Transverse colon (tissue), 4 donors: ENCODE results near the gene GDNF. TPM values are rescaled to one million over a fixed set of nuclear protein-coding genes. Genes with fewer than 3 reads are reported as not detected.

Source experiments
- DNase-seq: peaks from one replicate; pipeline ENCODE4 v3.0.0-alpha.2; 2019
- H3K27ac ChIP-seq, 4 donors: fragments of 200-600 bp; sonication (generic); 2 replicates each; pipeline ENCODE4 v1.5.1; 2016 to 2018; ENCODE audit warnings: inconsistent platforms in 4 of 4
- H3K27me3 ChIP-seq: fragments of 200-600 bp; sonication (generic); 2 replicates; pipeline ENCODE4 v1.5.1; 2017; ENCODE audit warnings: inconsistent platforms
- H3K36me3 ChIP-seq, 4 donors: fragments of 200-600 bp; sonication (generic); 2 replicates each; pipeline ENCODE4 v1.5.1; 2017 to 2019; ENCODE audit warnings: inconsistent platforms in 4 of 4
- H3K4me1 ChIP-seq, 4 donors: fragments of 200-600 bp; sonication (generic); 2 replicates each; pipeline ENCODE4 v1.5.1; 2017 to 2020; ENCODE audit warnings: inconsistent platforms in 4 of 4
- H3K4me3 ChIP-seq, 4 donors: fragments of 200-600 bp; sonication (generic); 1 replicate in 1 of 4; 2 replicates in 3 of 4; pipeline versions ENCODE4 v1.5.1 to v1.6.1; 2017 to 2019; ENCODE audit warnings: inconsistent platforms in 4 of 4
- H3K9me3 ChIP-seq, 2 donors: fragments of 200-600 bp; sonication (generic); 2 replicates each; pipeline ENCODE4 v1.5.1; 2017 to 2019; ENCODE audit warnings: inconsistent platforms in 2 of 2
- CTCF ChIP-seq, 5 experiments: fragments of 200-600 bp in 3 of 5; fragments of 450-650 bp in 2 of 5; sonication (generic) in 3 of 5; IDR thresholded peaks; 1 replicate in 2 of 5; 2 replicates in 3 of 5; pipeline ENCODE4 v1.5.1; 2016 to 2017; ENCODE audit warnings: antibody characterized with exemption in 5 of 5, inconsistent platforms in 3 of 5, mild to moderate bottlenecking in 2 of 5, moderate library complexity in 1 of 5
- EP300 ChIP-seq: sonication (generic); formaldehyde crosslinking; IDR thresholded peaks from one replicate; pipeline ENCODE4 v1.6.1; 2017; ENCODE audit warnings: antibody characterized with exemption, low read depth
- POLR2A ChIP-seq: fragments of 450-650 bp; IDR thresholded peaks from one replicate; pipeline ENCODE4 v1.6.1; 2016; ENCODE audit warnings: antibody characterized with exemption, mild to moderate bottlenecking, moderate library complexity
- POLR2AphosphoS5 ChIP-seq, 3 donors: sonication (generic); formaldehyde crosslinking; IDR thresholded peaks; one replicate each; pipeline ENCODE4 v1.6.1; 2016; ENCODE audit warnings: antibody characterized with exemption in 3 of 3
- WGBS, 2 donors: methylation state at CpG; one replicate each; pipeline ENCODE4 v1.1.5; 2018; ENCODE audit warnings: low coverage in 1 of 2; 5-methylcytosine and 5-hydroxymethylcytosine counted together
- in situ Hi-C, 4 donors: fragments of 200-750 bp; cut with MboI; loops; one replicate each; pipeline versions ENCODE4 v1.15.0 to v1.15.1; 2017; ENCODE audit warnings: low sequenced_read_pairs in 3 of 4, low pct_ligation_motif_present in 1 of 4, low pct_unique_long_range_greater_than_20kb in 1 of 4
- intact Hi-C: fragments of 100-400 bp; cut with DNase I; formaldehyde crosslinking; loops from one replicate; pipeline ENCODE4 v1.15.1; 2023; ENCODE audit warnings: low total_unique reads
- total RNA-seq, 4 donors: library from RNA; depleted of rRNA; stranded (reverse); fragments of >200 nt; gene quantifications; one replicate each; pipeline ENCODE4 v1.1.0, GENCODE V29; 2016

GDNF gene
- total RNA-seq, 4 donors from 2014 or later: 0.80 to 2.4 (median 1.8) TPM

GRCh38 chr5:37847978-37848425 lies 8.2 kb upstream of the GDNF start:
- Histone ChIP-seq H3K27me3 (no peaks in the 10 kb centered on the region), H3K27ac (no peak overlapping the region), H3K9me3 (no peaks in the 10 kb centered on the region), H3K4me3 (no peak overlapping the region), H3K36me3 (no peaks in the 10 kb centered on the region), H3K4me1 (no peaks in the 10 kb centered on the region)
- intact Hi-C loops (no loop called here), in situ Hi-C loops (loop anchor here in 3 of 4 donors (10.0 kb wide), 1 partner anchor 347 kb away; no protein-coding TSS in a partner anchor)
- WGBS, 2 donors: 50 to 51% methylated on average over 2 to 3 of the region's 3 CpGs
- DNase-seq: no peak
- TF ChIP-seq CTCF (IDR thresholded peaks at IDR 0.05) (no peak), POLR2A (no peak), EP300 (no peak), POLR2AphosphoS5 (IDR thresholded peaks at IDR 0.05) (no peak)

- no peaks in the 10 kb centered on the region for H3K9me3 ChIP-seq
Observed at GRCh38 chr5:37846786-37847310, 7.0 kb upstream of the GDNF start.

DNA sequence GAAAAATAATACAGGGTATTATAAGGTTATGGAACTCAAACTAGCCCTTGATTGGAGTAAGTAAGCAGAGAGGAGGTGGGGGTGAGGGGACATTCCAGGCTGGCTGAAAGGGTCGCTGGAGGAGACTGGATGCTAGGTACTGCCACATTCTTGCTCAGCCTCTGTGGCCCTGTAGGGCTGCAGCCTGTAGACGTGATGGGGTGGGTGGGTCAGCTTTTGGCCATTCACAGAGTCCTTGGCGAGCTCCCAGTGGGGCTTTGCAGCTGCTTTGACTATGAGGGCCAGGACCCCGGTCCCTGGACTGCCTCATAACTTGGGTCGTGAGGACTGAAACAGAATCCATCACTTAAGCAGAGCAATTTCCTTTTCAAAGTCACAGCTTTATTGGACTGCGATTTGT lies 4.2 kb upstream of the GDNF start:
- intact Hi-C loops: no loop called here
- Histone ChIP-seq H3K9me3 (no peaks in the 10 kb centered on the region), H3K4me3 (no peak overlapping the region), H3K36me3 (no peaks in the 10 kb centered on the region), H3K27ac (no peak overlapping the region), H3K4me1 (peaks cover 0 to 6% (median 1%) of the 10 kb centered on the region in 4 donors), H3K27me3 (peaks cover 25% of the 10 kb centered on the region)
- in situ Hi-C loops: loop anchor here in 3 of 4 donors (10.0 kb wide), 1 partner anchor 351 kb away; no protein-coding TSS in a partner anchor
- no peak for DNase-seq
- TF ChIP-seq POLR2A (no peak), POLR2AphosphoS5 (IDR thresholded peaks at IDR 0.05) (no peak), CTCF (IDR thresholded peaks at IDR 0.05) (no peak), EP300 (no peak)
- WGBS, 2 donors: 52 to 100% methylated on average over 1 to 6 of the region's 6 CpGs

More at GRCh38 chr5:37846786-37847310, 7.0 kb upstream of the GDNF start:
- no peak for DNase-seq
- no peaks in the 10 kb centered on the region for H3K36me3 ChIP-seq
- no peak for TF ChIP-seq POLR2AphosphoS5 (IDR thresholded peaks at IDR 0.05)
- TF ChIP-seq CTCF (IDR thresholded peaks at IDR 0.05): no peak
- no peak for TF ChIP-seq EP300
- TF ChIP-seq POLR2A: no peak
- no peak overlapping the region for H3K27ac ChIP-seq
- in situ Hi-C loops (loop anchor here in 3 of 4 donors (10.0 kb wide), 1 partner anchor 348 kb away; no protein-coding TSS in a partner anchor), intact Hi-C loops (no loop called here)
- H3K4me3 ChIP-seq: no peak overlapping the region
- 87 to 88% methylated on average over 3 to 4 of the region's 4 CpGs for WGBS, 2 donors
- H3K27me3 ChIP-seq: peaks cover 4% of the 10 kb centered on the region
- H3K4me1 ChIP-seq: no peaks in the 10 kb centered on the region

DNA sequence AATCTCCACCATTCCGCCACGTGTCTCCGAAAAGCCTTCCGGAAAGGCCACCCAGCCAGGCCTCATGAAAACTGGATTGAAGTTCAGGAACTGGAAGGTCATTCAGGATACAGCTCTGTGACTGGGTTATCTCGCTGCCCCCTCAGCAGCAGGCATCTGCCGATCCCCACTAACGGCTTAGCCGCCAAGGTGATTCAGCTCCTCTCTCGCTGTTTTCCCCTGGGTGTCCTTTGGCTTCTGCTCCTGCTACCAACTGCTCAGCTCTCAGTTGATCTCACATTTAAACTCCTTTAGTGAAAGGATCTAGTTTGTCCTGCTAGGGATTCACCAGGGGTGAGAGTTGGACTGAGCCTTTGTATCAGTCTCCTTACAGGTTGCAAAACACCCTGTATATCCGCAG lies 2.2 kb upstream of the GDNF start:
- WGBS, 2 donors: 88 to 100% methylated on average over 2 to 10 of the region's 10 CpGs
- Histone ChIP-seq H3K9me3 (no peaks in the 10 kb centered on the region), H3K27ac (no peak overlapping the region), H3K4me3 (no peak overlapping the region), H3K27me3 (peaks cover 45% of the 10 kb centered on the region), H3K36me3 (no peaks in the 10 kb centered on the region), H3K4me1 (peaks cover 0 to 18% (median 1%) of the 10 kb centered on the region in 4 donors)
- no peak for DNase-seq
- in situ Hi-C loops (loop anchor here in 3 of 4 donors (10.0 kb wide), 1 partner anchor 353 kb away; no protein-coding TSS in a partner anchor), intact Hi-C loops (no loop called here)
- no peak for TF ChIP-seq EP300
- TF ChIP-seq POLR2A: no peak
- no peak for TF ChIP-seq CTCF (IDR thresholded peaks at IDR 0.05)
- no peak for TF ChIP-seq POLR2AphosphoS5 (IDR thresholded peaks at IDR 0.05)
